ENCODE measurements around the gene CPEB3.
"Not testable (repeated sequence)": the region's sequence is repeated elsewhere in the genome, so short reads cannot be mapped to it uniquely, and the experiment has no call there.

CPEB3 gene

GRCh38 chr10:92290837-92291615 is at the start of gene CPEB3, which contains the start of gene MARCHF5:
Gene CPEB3 (minus strand): TSS chr10:92291078. CDS start chr10:92240350, 50,728 bp downstream.
Gene MARCHF5 (plus strand): TSS chr10:92291167. CDS start chr10:92291495, 328 bp downstream.
- peak; percentile 68 to 88 (median 82) for DNase-seq (ENCODE audit: low read depth in 4 of 4, low spot score in 1 of 4)

- DNase-seq (ENCODE audit: low read depth in 4 of 4, low spot score in 1 of 4): not testable (repeated sequence)
Measured at GRCh38 chr10:92329927-92330326, 39.0 kb upstream of the CPEB3 start.

DNA sequence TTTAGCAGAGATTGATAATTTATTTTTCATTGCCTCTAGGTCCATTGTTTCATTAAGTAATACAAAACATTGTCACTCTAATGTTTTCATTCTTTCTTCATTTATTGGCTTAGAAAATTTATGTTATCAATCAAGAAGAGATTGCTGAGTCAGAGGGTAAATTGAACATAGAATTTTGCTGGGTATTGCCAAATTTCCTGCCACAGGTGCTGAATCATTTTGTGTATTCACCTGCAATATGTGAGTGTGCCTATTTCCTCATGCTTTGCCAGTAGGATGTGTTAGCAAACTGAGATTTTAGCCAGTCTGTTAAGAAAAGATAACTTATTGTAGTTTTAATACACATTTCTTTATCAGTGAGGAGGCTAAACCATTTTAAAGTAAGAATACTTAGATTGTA is 38.1 kb upstream of the CPEB3 start:
- DNase-seq (ENCODE audit: low read depth in 4 of 4, low spot score in 1 of 4): no peak

GRCh38 chr10:92327445-92328433 is 36.9 kb upstream of the CPEB3 start:
- no peak for DNase-seq (ENCODE audit: low read depth in 4 of 4, low spot score in 1 of 4)

DNA sequence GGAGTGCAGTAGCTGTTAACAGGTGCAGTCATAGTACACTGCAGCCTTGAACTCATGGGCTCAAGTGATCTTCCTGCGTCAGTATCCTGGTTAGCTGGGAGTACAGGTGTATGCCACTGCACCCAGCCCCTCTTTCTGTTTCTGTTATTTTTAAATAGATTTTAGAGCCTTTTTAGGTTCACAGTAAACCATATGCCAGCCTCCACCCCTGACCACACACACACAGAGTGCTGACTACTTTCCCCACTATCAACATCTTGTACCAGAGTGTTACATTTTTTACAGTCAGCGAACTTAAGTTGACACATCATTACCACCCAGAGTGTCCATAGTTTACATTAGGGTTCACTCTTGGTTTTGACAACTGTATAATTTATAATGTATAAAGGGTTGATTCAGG is 32.2 kb upstream of the CPEB3 start:
- no peak for DNase-seq (ENCODE audit: low read depth in 4 of 4, low spot score in 1 of 4)

DNA sequence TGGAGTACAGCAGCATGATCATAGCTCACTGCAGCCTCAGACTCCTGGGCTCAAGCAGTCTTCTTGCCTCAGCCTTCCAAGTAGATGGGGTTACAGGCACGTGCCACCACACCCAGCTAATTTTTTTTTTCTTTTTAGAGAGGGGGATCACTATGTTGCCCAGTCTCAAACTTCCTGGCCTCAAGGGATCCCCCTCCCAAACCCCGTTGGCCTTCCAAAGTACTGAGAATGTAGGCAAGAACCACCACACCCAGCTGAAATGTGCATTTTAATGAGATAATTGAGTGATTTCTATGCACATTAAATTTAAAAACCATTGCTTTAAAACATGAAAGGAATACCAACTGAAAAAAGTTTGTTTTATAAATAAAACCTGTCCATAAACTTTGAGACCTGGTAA is 25.7 kb upstream of the CPEB3 start:
- DNase-seq (ENCODE audit: low read depth in 4 of 4, low spot score in 1 of 4): no peak

DNA sequence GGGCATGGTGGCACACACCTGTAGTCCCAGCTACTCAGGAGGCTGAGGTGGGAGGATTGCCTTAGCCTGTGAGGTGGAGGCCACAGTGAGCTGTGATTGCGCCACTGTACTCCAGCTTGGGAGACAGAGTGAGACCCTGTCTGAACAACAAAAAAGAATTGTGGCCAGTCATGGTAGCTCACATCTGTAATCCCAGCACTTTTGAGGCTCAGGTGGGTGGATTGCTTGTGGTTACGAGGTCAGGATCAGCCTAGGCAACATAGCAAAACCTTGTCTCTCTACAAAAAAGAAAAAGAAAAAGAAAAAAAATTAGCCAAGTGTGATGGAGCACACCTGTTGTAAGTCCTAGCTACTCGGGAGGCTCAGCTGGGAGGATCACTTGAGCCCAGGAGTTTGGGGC is 22.9 kb upstream of the CPEB3 start:
- DNase-seq (ENCODE audit: low read depth in 4 of 4, low spot score in 1 of 4): no peak

- DNase-seq (ENCODE audit: low read depth in 4 of 4, low spot score in 1 of 4): no peak
Measured at GRCh38 chr10:92309272-92309671, 18.4 kb upstream of the CPEB3 start.

GRCh38 chr10:92305133-92306072 is 14.5 kb upstream of the CPEB3 start:
- no peak for DNase-seq (ENCODE audit: low read depth in 4 of 4, low spot score in 1 of 4)

GRCh38 chr10:92304061-92304460 is 13.2 kb upstream of the CPEB3 start:
- DNase-seq (ENCODE audit: low read depth in 4 of 4, low spot score in 1 of 4): no peak

GRCh38 chr10:92303096-92303495 is 12.2 kb upstream of the CPEB3 start:
- DNase-seq (ENCODE audit: low read depth in 4 of 4, low spot score in 1 of 4): no peak

DNA sequence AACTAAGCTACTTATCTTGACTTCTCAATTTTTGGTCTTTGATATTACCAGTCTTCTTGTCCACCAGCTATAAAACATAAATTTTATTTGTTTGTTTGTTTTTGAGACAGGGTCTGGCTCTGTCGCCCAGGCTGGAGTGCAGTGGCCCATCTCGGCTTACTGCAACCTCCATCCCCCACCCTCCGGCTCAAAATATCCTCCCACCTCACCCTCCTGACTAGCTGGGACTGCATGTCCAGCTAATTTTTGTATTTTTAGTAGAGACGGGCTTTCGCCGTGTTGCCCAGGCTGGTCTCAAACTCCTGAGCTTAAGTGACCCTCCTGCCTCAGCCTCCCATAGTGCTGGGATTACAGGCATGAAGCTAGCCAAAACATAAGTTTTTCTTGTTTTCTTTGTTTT is 7.6 kb upstream of the CPEB3 start:
- no peak for DNase-seq (ENCODE audit: low read depth in 4 of 4, low spot score in 1 of 4)

DNA sequence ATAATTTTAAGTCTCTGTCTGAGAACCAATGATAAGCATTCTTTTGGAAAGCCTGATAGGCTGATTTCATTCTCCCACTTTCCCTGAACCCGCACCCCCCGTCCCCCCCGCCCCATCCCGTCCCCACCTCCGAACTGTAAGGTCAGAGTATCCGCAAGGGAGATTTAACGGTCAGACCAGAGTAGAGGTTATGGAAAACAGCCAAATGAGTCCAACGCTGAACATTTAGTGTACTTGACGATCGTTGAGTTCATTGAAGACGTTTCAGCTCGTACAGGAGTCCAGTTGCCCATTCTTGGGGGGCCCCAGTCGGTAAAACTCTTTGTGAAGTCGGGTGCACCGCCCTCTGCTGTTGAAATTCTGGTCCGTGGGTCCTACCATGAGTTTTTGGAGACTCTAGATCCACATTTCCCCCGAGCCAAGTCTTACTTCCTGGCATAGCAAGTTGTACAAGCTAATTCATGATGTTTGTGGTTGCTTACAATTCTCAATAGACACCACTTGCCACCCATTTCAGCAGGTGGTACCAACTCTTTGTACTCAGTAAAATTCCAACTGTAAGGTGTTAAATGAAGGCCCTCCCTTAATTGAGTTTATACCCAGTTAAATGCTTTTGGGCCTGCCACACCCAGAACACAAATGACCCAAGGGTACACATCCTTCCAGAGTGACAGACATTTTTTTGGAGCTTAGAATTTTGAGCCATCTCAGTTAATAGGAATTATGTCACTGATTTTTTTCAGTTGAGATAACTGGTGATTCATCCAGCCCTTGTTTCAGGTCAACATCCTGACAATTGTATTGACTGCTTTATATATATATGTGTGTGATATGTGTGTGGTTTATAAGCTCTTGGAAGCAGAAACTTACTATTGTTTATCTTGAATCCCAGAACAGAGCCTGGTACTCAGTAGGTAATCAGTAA is 1.3 kb upstream of the CPEB3 start:
- peak in 3 of 4 experiments; percentile 8 to 14 (median 12) for DNase-seq (ENCODE audit: low read depth in 4 of 4, low spot score in 1 of 4)

DNA sequence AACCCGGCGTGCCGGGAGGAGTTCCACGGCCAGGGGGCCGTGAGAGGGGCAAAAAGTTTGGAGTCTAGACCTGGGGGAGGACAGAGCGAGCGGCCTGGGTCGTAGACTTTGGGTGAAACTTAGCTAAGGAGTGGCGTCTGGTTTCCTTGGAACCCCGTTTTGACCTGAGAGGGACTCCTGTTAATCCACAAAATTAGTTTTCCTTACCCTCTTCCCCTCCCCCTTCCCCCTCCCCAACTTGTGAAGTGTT is 663 bp upstream of the CPEB3 start:
- peak in 2 of 4 experiments; percentile 0 to 7 for DNase-seq (ENCODE audit: low read depth in 4 of 4, low spot score in 1 of 4)

DNA sequence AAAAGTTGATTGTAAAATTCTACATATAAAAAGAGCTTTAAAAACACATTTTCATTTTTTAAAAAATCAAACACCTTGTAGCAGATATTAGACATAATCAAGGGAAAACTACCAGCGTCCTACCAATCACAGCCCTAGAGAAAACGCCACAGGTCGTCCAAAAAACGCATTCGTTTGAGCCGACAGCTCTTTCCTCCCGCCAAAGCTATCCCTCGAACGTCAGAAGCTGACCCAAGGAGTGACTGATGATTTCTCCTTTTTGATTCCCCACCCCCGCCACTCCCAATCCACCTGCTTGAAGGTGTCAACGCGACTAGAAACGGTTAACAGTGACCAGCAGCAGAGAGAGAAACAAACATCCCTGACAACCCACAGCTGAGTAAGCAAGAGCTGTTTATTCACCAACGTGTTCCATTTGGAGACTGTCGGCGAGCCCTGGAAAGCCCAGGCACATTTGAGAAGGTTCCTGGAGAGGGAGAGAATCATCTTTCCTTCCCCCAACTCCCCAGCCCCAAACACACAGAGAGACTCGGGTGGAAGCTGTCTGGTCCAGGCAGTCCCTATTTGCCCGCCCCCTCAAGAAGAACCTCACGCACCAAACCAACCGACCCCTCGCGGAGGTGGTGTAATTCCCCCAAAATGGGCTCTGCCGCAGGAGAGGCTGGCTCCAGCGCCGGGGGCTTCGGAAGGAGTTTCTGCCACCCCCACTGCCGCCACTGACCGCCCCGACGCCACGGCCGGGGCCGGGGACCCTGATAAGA is 622 bp downstream of the CPEB3 start:
- peak in 3 of 4 experiments; percentile 3 to 7 (median 4) for DNase-seq (ENCODE audit: low read depth in 4 of 4, low spot score in 1 of 4)

- no peak for DNase-seq (ENCODE audit: low read depth in 4 of 4, low spot score in 1 of 4)
Measured at GRCh38 chr10:92284112-92284704, 6.7 kb downstream of the CPEB3 start.

DNA sequence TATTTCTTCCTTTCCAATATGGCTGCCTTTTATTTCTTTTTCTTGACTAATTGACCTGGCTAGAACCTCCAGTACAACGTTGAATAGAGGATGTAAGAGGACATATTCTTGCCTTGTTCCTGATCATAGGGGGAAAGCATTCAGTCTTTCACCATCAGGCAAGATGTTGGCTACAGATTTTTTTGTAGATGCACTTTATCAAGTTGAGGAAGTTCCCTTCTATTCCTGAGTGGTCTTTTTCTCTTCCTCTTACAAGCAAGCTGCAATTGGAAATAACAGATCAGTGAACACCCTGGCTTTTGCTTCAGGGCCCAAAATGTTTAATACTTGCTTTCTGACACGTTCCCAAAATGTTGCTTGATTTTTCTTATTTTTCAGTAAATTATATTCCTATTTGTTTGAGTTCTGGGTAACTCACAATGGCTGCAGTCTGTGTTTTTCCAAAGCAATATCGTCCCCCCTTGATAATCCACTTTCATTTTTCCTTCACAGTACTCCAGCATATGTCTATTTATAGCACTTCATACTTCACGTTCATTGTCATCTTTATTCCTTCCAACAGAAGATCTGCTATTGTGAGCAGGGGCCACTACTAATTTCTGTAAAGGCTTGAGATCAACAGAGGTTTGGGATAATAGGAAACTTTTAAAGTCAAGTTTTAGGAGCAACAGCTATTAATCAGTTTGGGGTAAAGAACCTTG is 11.7 kb downstream of the CPEB3 start:
- no peak for DNase-seq (ENCODE audit: low read depth in 4 of 4, low spot score in 1 of 4)

DNA sequence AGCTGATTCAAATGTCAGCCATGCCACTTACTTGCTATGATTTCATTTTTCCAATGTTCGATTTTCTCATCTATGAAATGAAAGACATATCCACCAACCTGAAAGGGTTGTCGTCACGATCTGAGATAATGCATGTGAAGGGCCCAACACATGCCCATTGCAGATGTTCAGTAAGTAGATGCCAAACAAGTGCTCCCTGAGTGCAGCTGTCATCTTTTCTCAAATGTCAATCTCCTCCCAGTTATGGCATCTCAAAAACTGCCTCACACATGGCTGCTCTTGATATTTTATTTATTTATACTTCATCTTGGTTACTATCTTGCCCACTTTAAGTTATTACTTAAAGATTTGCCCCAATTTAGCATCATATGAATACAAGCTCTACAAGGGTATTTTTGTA is 16.8 kb downstream of the CPEB3 start:
- DNase-seq (ENCODE audit: low read depth in 4 of 4, low spot score in 1 of 4): no peak
